ENCODE data around the gene BDH1.

- TF ChIP-seq JUND (IDR thresholded peaks at IDR 0.05; ENCODE audit: low read length) (no peak), MAX (IDR thresholded peaks at IDR 0.05) (no peak), CTCF (IDR thresholded peaks at IDR 0.05; ENCODE audit: control extremely low read depth in 1 of 3, insufficient read depth in 1 of 3, low read depth in 1 of 3, low read length in 3 of 3) (no peak)
Observed at GRCh38 chr3:197590313-197590962, 34.7 kb upstream of the BDH1 start.
